Caco-2 (cell line): ENCODE data around the gene ODF2. TPM values are rescaled to one million over a fixed set of nuclear protein-coding genes. Genes with fewer than 3 reads are reported as not detected.

ENCODE experiments used
- BruUV-seq: library from RNA; stranded (reverse); fragments of 400-500 nt; replicated peaks from 2 replicates; lab custom pipeline; 2021; lab: Mats Ljungman, UMichigan
- CTCF ChIA-PET: fragments of 300-600 bp; sonication (Branson Sonifier 250); formaldehyde crosslinking; loops from one replicate; lab custom pipeline; 2022; ENCODE audit warnings: antibody characterized with exemption; lab: Charles Lee
- POLR2A ChIA-PET: fragments of 300-600 bp; sonication (Branson Sonifier 250); formaldehyde crosslinking; loops from one replicate; lab custom pipeline; 2022; ENCODE audit warnings: antibody characterized with exemption; lab: Charles Lee
- DNase-seq, 2 experiments: peaks; one replicate each; pipeline versions ENCODE4 v3.0.0 to v3.0.0-alpha.2; 2020 to 2022
- H3K27me3 ChIP-seq: replicated peaks from 2 replicates; pipeline ENCODE4 v1.6.0; 2011; ENCODE audit warnings: low read length; ENCODE audit not compliant: control insufficient read depth, insufficient read depth
- H3K36me3 ChIP-seq: 2 replicates; pipeline ENCODE4 v1.5.1; 2011; ENCODE audit warnings: low read length; ENCODE audit not compliant: control insufficient read depth, insufficient read depth
- H3K4me1 ChIP-seq: fragments of 250-450 bp; sonication (Bioruptor Pico); 2 replicates; pipeline ENCODE4 v1.5.1; 2020; ENCODE audit warnings: mild to moderate bottlenecking
- H3K4me3 ChIP-seq: 2 replicates; pipeline ENCODE4 v1.5.1; 2011; ENCODE audit warnings: low read depth, mild to moderate bottlenecking, control low read depth, low read length
- H3K9me3 ChIP-seq: fragments of 250-450 bp; sonication (Bioruptor Pico); 2 replicates; pipeline ENCODE4 v1.5.1; 2020; ENCODE audit warnings: mild to moderate bottlenecking, moderate library complexity
- H3K27ac Mint-ChIP-seq: one replicate; pipeline ENCODE4 v1.8.0; 2022; ENCODE audit warnings: mixed read lengths; ENCODE audit not compliant: unreplicated experiment
- H3K27me3 Mint-ChIP-seq: one replicate; pipeline ENCODE4 v1.8.0; 2022; ENCODE audit warnings: mixed read lengths; ENCODE audit not compliant: insufficient read depth, unreplicated experiment
- H3K36me3 Mint-ChIP-seq: one replicate; pipeline ENCODE4 v1.8.0; 2022; ENCODE audit warnings: mild to moderate bottlenecking, mixed read lengths; ENCODE audit not compliant: insufficient read depth, unreplicated experiment
- H3K4me1 Mint-ChIP-seq: one replicate; pipeline ENCODE4 v1.8.0; 2022; ENCODE audit warnings: low read depth, mixed read lengths; ENCODE audit not compliant: unreplicated experiment
- H3K4me3 Mint-ChIP-seq: one replicate; pipeline ENCODE4 v1.8.0; 2022; ENCODE audit warnings: mild to moderate bottlenecking, moderate library complexity, mixed read lengths; ENCODE audit not compliant: unreplicated experiment
- H3K9me3 Mint-ChIP-seq: one replicate; pipeline ENCODE4 v1.8.0; 2022; ENCODE audit warnings: mixed read lengths; ENCODE audit not compliant: unreplicated experiment
- CTCF ChIP-seq, 2 experiments: fragments of 200-600 bp in 1 of 2; IDR thresholded peaks; 1 replicate in 1 of 2; 2 replicates in 1 of 2; pipeline versions ENCODE4 v1.5.1 to v1.8.0; 2011 to 2022; ENCODE audit warnings: antibody characterized with exemption in 1 of 2, control low read depth in 1 of 2, inconsistent platforms in 1 of 2, low read depth in 1 of 2, low read length in 1 of 2, mild to moderate bottlenecking in 1 of 2, moderate library complexity in 1 of 2; ENCODE audit not compliant: insufficient read depth in 1 of 2, severe bottlenecking in 1 of 2, unreplicated experiment in 1 of 2
- intact Hi-C: fragments of 100-400 bp; cut with micrococcal nuclease; formaldehyde crosslinking; loops from one replicate; pipeline ENCODE4 v1.10.0; 2022; ENCODE audit not compliant: unreplicated experiment
- total RNA-seq: library from RNA; stranded (reverse); gene quantifications from 2 replicates; pipeline ENCODE4 v1.2.3, GENCODE V29; 2022

Gene ODF2
- total RNA-seq, 1 experiment from 2014 or later: 34.9 TPM

GRCh38 chr9:128479262-128479661, 23.5 kb downstream of the ODF2 start:
- CTCF ChIA-PET: no interaction called here
- Mint-ChIP-seq H3K27me3 (no peaks in the 10 kb centered on the region), H3K27ac (no peak overlapping the region), H3K4me1 (no peaks in the 10 kb centered on the region), H3K9me3 (no peaks in the 10 kb centered on the region), H3K36me3 (peaks cover 39% of the 10 kb centered on the region), H3K4me3 (no peak overlapping the region)
- TF ChIP-seq CTCF (IDR thresholded peaks at IDR 0.05; ENCODE audit: insufficient read depth in 1 of 2, low read depth in 1 of 2, low read length in 1 of 2, severe bottlenecking in 1 of 2, unreplicated experiment in 1 of 2): no peak
- no peaks in the 10 kb centered on the region for H3K27me3 ChIP-seq
- no peaks in the 10 kb centered on the region for H3K4me1 ChIP-seq
- intact Hi-C loops: no loop called here
- no peak for DNase-seq
- no peaks in the 10 kb centered on the region for H3K9me3 ChIP-seq
- POLR2A ChIA-PET: no interaction called here
- BruUV-seq: no TSS peak
- H3K36me3 ChIP-seq: no peaks in the 10 kb centered on the region
- no peak overlapping the region for H3K4me3 ChIP-seq

- Mint-ChIP-seq H3K4me1 (no peaks in the 10 kb centered on the region), H3K27ac (no peak overlapping the region), H3K36me3 (peaks cover 34% of the 10 kb centered on the region), H3K4me3 (no peak overlapping the region), H3K9me3 (no peaks in the 10 kb centered on the region), H3K27me3 (no peaks in the 10 kb centered on the region)
- CTCF ChIA-PET: no interaction called here
- Histone ChIP-seq H3K4me1 (no peaks in the 10 kb centered on the region), H3K27me3 (no peaks in the 10 kb centered on the region), H3K9me3 (no peaks in the 10 kb centered on the region), H3K36me3 (peaks cover 2% of the 10 kb centered on the region), H3K4me3 (no peak overlapping the region)
- POLR2A ChIA-PET: interaction anchor here (0.6 kb wide), 1 partner anchor 13 kb away, joined by 3 read pairs; no protein-coding TSS in a partner anchor
- no peak for DNase-seq
- intact Hi-C loops: no loop called here
- no peak for TF ChIP-seq CTCF (IDR thresholded peaks at IDR 0.05; ENCODE audit: insufficient read depth in 1 of 2, low read depth in 1 of 2, low read length in 1 of 2, severe bottlenecking in 1 of 2, unreplicated experiment in 1 of 2)
- BruUV-seq: no TSS peak
Observed at GRCh38 chr9:128481561-128481960, 25.8 kb downstream of the ODF2 start.

GRCh38 chr9:128482186-128482585, 26.4 kb downstream of the ODF2 start:
- no peaks in the 10 kb centered on the region for H3K27me3 Mint-ChIP-seq
- H3K4me3 ChIP-seq: no peak overlapping the region
- no peaks in the 10 kb centered on the region for H3K9me3 ChIP-seq
- H3K36me3 Mint-ChIP-seq: peaks cover 40% of the 10 kb centered on the region
- intact Hi-C loops: no loop called here
- ChIA-PET CTCF (interaction anchor here (1.0 kb wide), 1 partner anchor 141 kb away, joined by 3 read pairs; no protein-coding TSS in a partner anchor), POLR2A (interaction anchor here (0.6 kb wide), 1 partner anchor 14 kb away, joined by 3 read pairs; no protein-coding TSS in a partner anchor)
- BruUV-seq: no TSS peak
- H3K4me1 Mint-ChIP-seq: no peaks in the 10 kb centered on the region
- no peak for TF ChIP-seq CTCF (IDR thresholded peaks at IDR 0.05; ENCODE audit: insufficient read depth in 1 of 2, low read depth in 1 of 2, low read length in 1 of 2, severe bottlenecking in 1 of 2, unreplicated experiment in 1 of 2)
- DNase-seq: no peak
- H3K4me3 Mint-ChIP-seq: no peak overlapping the region
- H3K9me3 Mint-ChIP-seq: no peaks in the 10 kb centered on the region
- no peak overlapping the region for H3K27ac Mint-ChIP-seq
- no peaks in the 10 kb centered on the region for H3K4me1 ChIP-seq
- H3K27me3 ChIP-seq: no peaks in the 10 kb centered on the region
- peaks cover 2% of the 10 kb centered on the region for H3K36me3 ChIP-seq
